HEK293 (cell line): ENCODE results near the gene CCDC24.

Experiments
- HOXA7 ChIP-seq: sonication (generic); formaldehyde crosslinking; IDR thresholded peaks from 2 replicates; pipeline ENCODE4 v1.8.1; 2022; ENCODE audit warnings: missing genetic modification reagents, borderline replicate concordance
- HOXD13 ChIP-seq: sonication (generic); formaldehyde crosslinking; IDR thresholded peaks from 2 replicates; pipeline ENCODE4 v1.8.0; 2022; ENCODE audit warnings: missing genetic modification reagents, borderline replicate concordance
- PRDM10 ChIP-seq: fragments of 450-650 bp; formaldehyde crosslinking; IDR thresholded peaks from 2 replicates; pipeline ENCODE4 v1.5.1; 2016; ENCODE audit warnings: missing biosample characterization, missing genetic modification characterization
- RBAK ChIP-seq: fragments of 450-650 bp; formaldehyde crosslinking; IDR thresholded peaks from 2 replicates; pipeline ENCODE4 v1.5.1; 2016; ENCODE audit warnings: missing biosample characterization, missing genetic modification characterization
- REST ChIP-seq: fragments of 450-650 bp; formaldehyde crosslinking; IDR thresholded peaks from 2 replicates; pipeline ENCODE4 v1.5.1; 2016; ENCODE audit warnings: missing biosample characterization, missing genetic modification characterization
- SP2 ChIP-seq: fragments of 450-650 bp; formaldehyde crosslinking; IDR thresholded peaks from 2 replicates; pipeline ENCODE4 v1.5.1; 2016; ENCODE audit warnings: missing biosample characterization, missing genetic modification characterization
- SP7 ChIP-seq: fragments of 450-650 bp; formaldehyde crosslinking; IDR thresholded peaks from 2 replicates; pipeline ENCODE4 v1.5.1; 2016; ENCODE audit warnings: missing biosample characterization, missing genetic modification characterization
- TSHZ1 ChIP-seq: fragments of 450-650 bp; formaldehyde crosslinking; IDR thresholded peaks from 2 replicates; pipeline ENCODE4 v1.5.1; 2016; ENCODE audit warnings: missing biosample characterization, missing genetic modification characterization, borderline replicate concordance
- ZBTB26 ChIP-seq: fragments of 450-650 bp; formaldehyde crosslinking; optimal IDR thresholded peaks from 2 replicates; pipeline ENCODE3; 2016; ENCODE audit warnings: missing biosample characterization, mild to moderate bottlenecking, missing genetic modification characterization
- ZBTB7A ChIP-seq: fragments of 450-650 bp; formaldehyde crosslinking; IDR thresholded peaks from 2 replicates; pipeline ENCODE4 v1.5.1; 2016; ENCODE audit warnings: low read depth, missing biosample characterization, missing genetic modification characterization
- ZNF114 ChIP-seq: fragments of 450-650 bp; formaldehyde crosslinking; IDR thresholded peaks from 2 replicates; pipeline ENCODE4 v1.5.0; 2017; ENCODE audit warnings: missing biosample characterization, missing genetic modification characterization
- ZNF157 ChIP-seq: fragments of 450-650 bp; formaldehyde crosslinking; IDR thresholded peaks from 2 replicates; pipeline ENCODE4 v1.5.1; 2016; ENCODE audit warnings: missing biosample characterization, missing genetic modification characterization
- ZNF354C ChIP-seq: fragments of 450-650 bp; formaldehyde crosslinking; IDR thresholded peaks from 2 replicates; pipeline ENCODE4 v1.5.1; 2016; ENCODE audit warnings: missing biosample characterization, missing genetic modification characterization, low read depth, borderline replicate concordance
- ZNF398 ChIP-seq: fragments of 450-650 bp; formaldehyde crosslinking; IDR thresholded peaks from 2 replicates; pipeline ENCODE4 v1.5.1; 2017; ENCODE audit warnings: missing biosample characterization, missing genetic modification characterization
- ZNF600 ChIP-seq: fragments of 450-650 bp; formaldehyde crosslinking; IDR thresholded peaks from 2 replicates; pipeline ENCODE4 v1.5.1; 2016; ENCODE audit warnings: missing biosample characterization, missing genetic modification characterization
- ZNF621 ChIP-seq: fragments of 450-650 bp; formaldehyde crosslinking; IDR thresholded peaks from 2 replicates; pipeline ENCODE4 v1.5.1; 2017; ENCODE audit warnings: missing biosample characterization, missing genetic modification characterization
- ZNF76 ChIP-seq: fragments of 450-650 bp; formaldehyde crosslinking; IDR thresholded peaks from 2 replicates; pipeline ENCODE4; 2016; ENCODE audit warnings: low read depth, missing biosample characterization, missing genetic modification characterization, borderline replicate concordance
- TF ChIP-seq, protein P1 (sequence below): fragments of 450-650 bp; IDR thresholded peaks from 2 replicates; pipeline ENCODE4 v1.5.1; 2018; ENCODE audit warnings: missing biosample characterization, missing genetic modification characterization
- TF ChIP-seq, protein P2 (sequence below): fragments of 450-650 bp; formaldehyde crosslinking; IDR thresholded peaks from 2 replicates; pipeline ENCODE4 v1.5.1; 2016; ENCODE audit warnings: missing biosample characterization, missing genetic modification characterization
- TF ChIP-seq, protein P3 (sequence below): fragments of 450-650 bp; formaldehyde crosslinking; IDR thresholded peaks from 2 replicates; pipeline ENCODE4 v1.5.1; 2016; ENCODE audit warnings: missing biosample characterization, missing genetic modification characterization

The CCDC24 gene

GRCh38 chr1:43975249-43975961 is 16.0 kb upstream of the CCDC24 start (continued):
- TF ChIP-seq TSHZ1 (no peak), ZNF157 (tag by site-specific recombination) (no peak), ZNF621 (tag by site-specific recombination) (no peak), SP2 (tag by site-specific recombination) (peak; percentile 35), HOXA7 (no peak), ZNF600 (0 out of 2 replicates have a peak, but pooled peaks have one; percentile 46), ZBTB26 (tag by site-specific recombination) (no peak), ZNF398 (tag by site-specific recombination) (no peak), ZBTB7A (tag by site-specific recombination) (no peak), ZNF114 (tag by site-specific recombination) (no peak), RBAK (no peak), ZNF354C (tag by site-specific recombination) (no peak), HOXD13 (CRISPR knock-in tag) (no peak), ZNF76 (tag by site-specific recombination) (peak; percentile 75), REST (tag by site-specific recombination) (no peak; the same call in 1 of the 2 replicates), SP7 (tag by site-specific recombination) (no peak), PRDM10 (tag by site-specific recombination) (0 out of 2 replicates have a peak, but pooled peaks have one; percentile 10)
- TF ChIP-seq, protein P1, sequence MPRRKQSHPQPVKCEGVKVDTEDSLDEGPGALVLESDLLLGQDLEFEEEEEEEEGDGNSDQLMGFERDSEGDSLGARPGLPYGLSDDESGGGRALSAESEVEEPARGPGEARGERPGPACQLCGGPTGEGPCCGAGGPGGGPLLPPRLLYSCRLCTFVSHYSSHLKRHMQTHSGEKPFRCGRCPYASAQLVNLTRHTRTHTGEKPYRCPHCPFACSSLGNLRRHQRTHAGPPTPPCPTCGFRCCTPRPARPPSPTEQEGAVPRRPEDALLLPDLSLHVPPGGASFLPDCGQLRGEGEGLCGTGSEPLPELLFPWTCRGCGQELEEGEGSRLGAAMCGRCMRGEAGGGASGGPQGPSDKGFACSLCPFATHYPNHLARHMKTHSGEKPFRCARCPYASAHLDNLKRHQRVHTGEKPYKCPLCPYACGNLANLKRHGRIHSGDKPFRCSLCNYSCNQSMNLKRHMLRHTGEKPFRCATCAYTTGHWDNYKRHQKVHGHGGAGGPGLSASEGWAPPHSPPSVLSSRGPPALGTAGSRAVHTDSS, result no peak
- TF ChIP-seq, protein P2, sequence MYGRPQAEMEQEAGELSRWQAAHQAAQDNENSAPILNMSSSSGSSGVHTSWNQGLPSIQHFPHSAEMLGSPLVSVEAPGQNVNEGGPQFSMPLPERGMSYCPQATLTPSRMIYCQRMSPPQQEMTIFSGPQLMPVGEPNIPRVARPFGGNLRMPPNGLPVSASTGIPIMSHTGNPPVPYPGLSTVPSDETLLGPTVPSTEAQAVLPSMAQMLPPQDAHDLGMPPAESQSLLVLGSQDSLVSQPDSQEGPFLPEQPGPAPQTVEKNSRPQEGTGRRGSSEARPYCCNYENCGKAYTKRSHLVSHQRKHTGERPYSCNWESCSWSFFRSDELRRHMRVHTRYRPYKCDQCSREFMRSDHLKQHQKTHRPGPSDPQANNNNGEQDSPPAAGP (tag by site-specific recombination), result no peak
- TF ChIP-seq, protein P3, sequence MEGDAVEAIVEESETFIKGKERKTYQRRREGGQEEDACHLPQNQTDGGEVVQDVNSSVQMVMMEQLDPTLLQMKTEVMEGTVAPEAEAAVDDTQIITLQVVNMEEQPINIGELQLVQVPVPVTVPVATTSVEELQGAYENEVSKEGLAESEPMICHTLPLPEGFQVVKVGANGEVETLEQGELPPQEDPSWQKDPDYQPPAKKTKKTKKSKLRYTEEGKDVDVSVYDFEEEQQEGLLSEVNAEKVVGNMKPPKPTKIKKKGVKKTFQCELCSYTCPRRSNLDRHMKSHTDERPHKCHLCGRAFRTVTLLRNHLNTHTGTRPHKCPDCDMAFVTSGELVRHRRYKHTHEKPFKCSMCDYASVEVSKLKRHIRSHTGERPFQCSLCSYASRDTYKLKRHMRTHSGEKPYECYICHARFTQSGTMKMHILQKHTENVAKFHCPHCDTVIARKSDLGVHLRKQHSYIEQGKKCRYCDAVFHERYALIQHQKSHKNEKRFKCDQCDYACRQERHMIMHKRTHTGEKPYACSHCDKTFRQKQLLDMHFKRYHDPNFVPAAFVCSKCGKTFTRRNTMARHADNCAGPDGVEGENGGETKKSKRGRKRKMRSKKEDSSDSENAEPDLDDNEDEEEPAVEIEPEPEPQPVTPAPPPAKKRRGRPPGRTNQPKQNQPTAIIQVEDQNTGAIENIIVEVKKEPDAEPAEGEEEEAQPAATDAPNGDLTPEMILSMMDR (tag by site-specific recombination), result no peak
